ENCODE data around the gene FSHB. TPM values are rescaled to one million over a fixed set of nuclear protein-coding genes. Genes with fewer than 3 reads are reported as not detected.

FSHB gene
- total RNA-seq, 1 donor from 2014 or later: not detected

DNA sequence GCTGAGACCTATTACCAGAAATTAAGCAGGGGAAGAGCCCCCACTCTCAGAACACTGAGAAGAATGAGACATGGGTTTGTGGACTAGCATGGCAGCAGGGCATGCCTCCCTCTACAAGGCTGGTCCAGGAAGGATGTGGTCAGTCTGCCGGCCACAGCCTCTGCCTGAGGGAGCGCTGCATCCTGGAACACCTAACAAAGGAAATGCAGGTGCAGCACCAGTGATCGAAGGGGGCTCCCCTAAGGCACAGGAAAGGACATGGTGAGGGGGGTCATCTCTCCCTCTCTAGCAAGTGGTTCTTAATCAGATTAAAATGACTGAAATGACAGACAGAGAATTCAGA lies 51.4 kb downstream of the FSHB start:
- H3K9me3 Mint-ChIP-seq: no peaks in the 10 kb centered on the region
- DNase-seq (ENCODE audit: extremely low spot score, unreplicated experiment): no peak
- no peak overlapping the region for H3K27ac Mint-ChIP-seq
- TF ChIP-seq, protein P1, sequence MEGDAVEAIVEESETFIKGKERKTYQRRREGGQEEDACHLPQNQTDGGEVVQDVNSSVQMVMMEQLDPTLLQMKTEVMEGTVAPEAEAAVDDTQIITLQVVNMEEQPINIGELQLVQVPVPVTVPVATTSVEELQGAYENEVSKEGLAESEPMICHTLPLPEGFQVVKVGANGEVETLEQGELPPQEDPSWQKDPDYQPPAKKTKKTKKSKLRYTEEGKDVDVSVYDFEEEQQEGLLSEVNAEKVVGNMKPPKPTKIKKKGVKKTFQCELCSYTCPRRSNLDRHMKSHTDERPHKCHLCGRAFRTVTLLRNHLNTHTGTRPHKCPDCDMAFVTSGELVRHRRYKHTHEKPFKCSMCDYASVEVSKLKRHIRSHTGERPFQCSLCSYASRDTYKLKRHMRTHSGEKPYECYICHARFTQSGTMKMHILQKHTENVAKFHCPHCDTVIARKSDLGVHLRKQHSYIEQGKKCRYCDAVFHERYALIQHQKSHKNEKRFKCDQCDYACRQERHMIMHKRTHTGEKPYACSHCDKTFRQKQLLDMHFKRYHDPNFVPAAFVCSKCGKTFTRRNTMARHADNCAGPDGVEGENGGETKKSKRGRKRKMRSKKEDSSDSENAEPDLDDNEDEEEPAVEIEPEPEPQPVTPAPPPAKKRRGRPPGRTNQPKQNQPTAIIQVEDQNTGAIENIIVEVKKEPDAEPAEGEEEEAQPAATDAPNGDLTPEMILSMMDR (conservative IDR thresholded peaks at IDR 0.05): no peak
- no peaks in the 10 kb centered on the region for H3K36me3 Mint-ChIP-seq
- no peaks in the 10 kb centered on the region for H3K27me3 Mint-ChIP-seq
- no peak overlapping the region for H3K4me3 Mint-ChIP-seq
- H3K4me1 Mint-ChIP-seq (ENCODE audit: unreplicated experiment): peaks cover 3% of the 10 kb centered on the region

Other genes starting within 250 kb of the FSHB start
- 2.1 and 3.0 TPM in 2 replicates for gene KCNA4, start 214.0 kb upstream of the FSHB start, total RNA-seq (ENCODE audit: low replicate concordance)
- 21.6 and 34.5 TPM in 2 replicates for gene ARL14EP, start 92.1 kb downstream of the FSHB start, total RNA-seq (ENCODE audit: low replicate concordance)